IMR-90 (cell line): ENCODE data around the gene NUP210. TPM values are rescaled to one million over a fixed set of nuclear protein-coding genes. Genes with fewer than 3 reads are reported as not detected.

Source experiments
- ATAC-seq: fragments of 200-7000 bp; cut with Tn5 transposase; 2 replicates; pipeline ENCODE4 v1.9.1; 2020; ENCODE audit warnings: low read depth, mild to moderate bottlenecking, moderate library complexity
- BruUV-seq: library from RNA; stranded (reverse); fragments of 400-500 nt; replicated peaks from 2 replicates; lab custom pipeline; 2021; lab: Mats Ljungman, UMichigan
- CTCF ChIA-PET: fragments of 300-600 bp; formaldehyde crosslinking; extraction: SDS; loops from one replicate; lab custom pipeline; 2021; ENCODE audit warnings: antibody characterized with exemption; lab: Yijun Ruan, JAX
- POLR2A ChIA-PET: fragments of 300-600 bp; sonication (Branson Sonifier 250); formaldehyde crosslinking; loops from one replicate; lab custom pipeline; 2022; ENCODE audit warnings: antibody characterized with exemption; ENCODE audit not compliant: unreplicated experiment; lab: Charles Lee
- DNase-seq: peaks from one replicate; pipeline ENCODE4 v3.0.0; 2013
- H2AFZ ChIP-seq: replicated peaks from 2 replicates; pipeline ENCODE3; 2013; ENCODE audit warnings: low read length, mild to moderate bottlenecking; ENCODE audit not compliant: poor library complexity
- H2AK5ac ChIP-seq: 2 replicates; pipeline ENCODE4 v1.6.1; 2013; ENCODE audit warnings: low read depth, low read length, inconsistent platforms
- H2AK9ac ChIP-seq: replicated peaks from 2 replicates; pipeline ENCODE3; 2013; ENCODE audit warnings: mild to moderate bottlenecking, low read depth, low read length, moderate library complexity; ENCODE audit not compliant: poor library complexity
- H2BK120ac ChIP-seq: 2 replicates; pipeline ENCODE4 v1.6.1; 2013; ENCODE audit warnings: low read depth, low read length, inconsistent platforms
- H2BK15ac ChIP-seq: 3 replicates; pipeline ENCODE4 v1.6.1; 2013; ENCODE audit warnings: low read depth, low read length, inconsistent platforms
- H2BK20ac ChIP-seq: 2 replicates; pipeline ENCODE4 v1.6.1; 2013; ENCODE audit warnings: low read depth, mild to moderate bottlenecking, inconsistent platforms, low read length, moderate library complexity
- H2BK5ac ChIP-seq: 2 replicates; pipeline ENCODE4 v1.6.1; 2013; ENCODE audit warnings: mild to moderate bottlenecking, low read depth, low read length, inconsistent platforms; ENCODE audit not compliant: poor library complexity, severe bottlenecking
- H3K14ac ChIP-seq: replicated peaks from 2 replicates; pipeline ENCODE4 v1.6.1; 2013; ENCODE audit warnings: low read depth, low read length, inconsistent platforms
- H3K18ac ChIP-seq: 2 replicates; pipeline ENCODE4 v1.6.1; 2013; ENCODE audit warnings: low read depth, low read length, control low read depth
- H3K23ac ChIP-seq: 2 replicates; pipeline ENCODE4 v1.6.1; 2013; ENCODE audit warnings: low read depth, low read length, inconsistent platforms
- H3K27ac ChIP-seq: 2 replicates; pipeline ENCODE4 v1.5.1; 2013; ENCODE audit warnings: mild to moderate bottlenecking, control low read depth, low read length; ENCODE audit not compliant: insufficient read depth
- H3K27me3 ChIP-seq: 2 replicates; pipeline ENCODE4 v1.6.1; 2013; ENCODE audit warnings: low read length; ENCODE audit not compliant: control insufficient read depth, insufficient read depth
- H3K36me3 ChIP-seq: 2 replicates; pipeline ENCODE4 v1.6.1; 2013; ENCODE audit warnings: low read length, mixed read lengths; ENCODE audit not compliant: control insufficient read depth, insufficient read depth
- H3K4ac ChIP-seq: 2 replicates; pipeline ENCODE4 v1.6.1; 2013; ENCODE audit warnings: low read depth, low read length, inconsistent platforms
- H3K4me1 ChIP-seq: 2 replicates; pipeline ENCODE4 v1.6.1; 2013; ENCODE audit warnings: low read length, mixed read lengths; ENCODE audit not compliant: control insufficient read depth, insufficient read depth
- H3K4me2 ChIP-seq: 2 replicates; pipeline ENCODE4 v1.6.1; 2013; ENCODE audit warnings: low read depth, mild to moderate bottlenecking, control low read depth, low read length, moderate library complexity
- H3K4me3 ChIP-seq: 2 replicates; pipeline ENCODE4 v1.5.1; 2013; ENCODE audit warnings: low read depth, mild to moderate bottlenecking, control low read depth, low read length, moderate library complexity; ENCODE audit not compliant: insufficient read depth
- H3K56ac ChIP-seq: 2 replicates; pipeline ENCODE4 v1.6.1; 2013; ENCODE audit warnings: low read length, inconsistent platforms; ENCODE audit not compliant: insufficient read depth; ENCODE audit errors: extremely low read depth
- H3K79me1 ChIP-seq, 2 experiments: 2 replicates each; pipeline ENCODE4 v1.6.1; 2013; ENCODE audit warnings: low read length in 2 of 2, inconsistent platforms in 1 of 2, low read depth in 1 of 2
- H3K9ac ChIP-seq: 2 replicates; pipeline ENCODE4 v1.6.1; 2013; ENCODE audit warnings: low read depth, low read length, control low read depth
- H3K9me1 ChIP-seq: 2 replicates; pipeline ENCODE4 v1.6.1; 2013; ENCODE audit warnings: low read length, inconsistent platforms; ENCODE audit not compliant: insufficient read depth
- H3K9me3 ChIP-seq: 2 replicates; pipeline ENCODE4 v1.6.1; 2013; ENCODE audit warnings: low read length; ENCODE audit not compliant: control insufficient read depth, insufficient read depth
- H4K20me1 ChIP-seq: 2 replicates; pipeline ENCODE4 v1.6.1; 2013; ENCODE audit warnings: low read length, inconsistent platforms; ENCODE audit not compliant: insufficient read depth
- H4K5ac ChIP-seq: 2 replicates; pipeline ENCODE4 v1.6.1; 2013; ENCODE audit warnings: mild to moderate bottlenecking, low read depth, low read length, control low read depth
- H4K8ac ChIP-seq, 2 experiments: 2 replicates each; pipeline ENCODE4 v1.6.1; 2013; ENCODE audit warnings: low read depth in 2 of 2, low read length in 2 of 2, control low read depth in 1 of 2, inconsistent platforms in 1 of 2
- H4K91ac ChIP-seq: 2 replicates; pipeline ENCODE4 v1.6.1; 2013; ENCODE audit warnings: low read depth, low read length, inconsistent platforms; ENCODE audit not compliant: insufficient read depth
- NFE2L2 ChIP-seq: fragments of 150-350 bp; IDR thresholded peaks from 2 replicates; pipeline ENCODE4 v1.6.1; 2016; ENCODE audit warnings: low read depth, mild to moderate bottlenecking, low read length
- WGBS, 2 experiments: methylation state at CpG; one replicate each; pipeline versions ENCODE4 v1.1.5 to v1.1.7; 2013; ENCODE audit warnings: missing lambda C conversion rate in 2 of 2; ENCODE audit not compliant: insufficient read length in 1 of 2; ENCODE audit errors: extremely low coverage in 2 of 2; 5-methylcytosine and 5-hydroxymethylcytosine counted together
- dilution Hi-C: fragments of 300-500 bp; cut with HindIII; formaldehyde crosslinking; loops from one replicate; pipeline ENCODE4 v1.14.3; 2018; ENCODE audit warnings: low sequenced_read_pairs; ENCODE audit not compliant: unreplicated experiment
- in situ Hi-C: fragments of 300-500 bp; cut with MboI; formaldehyde crosslinking; loops from 3 replicates; pipeline ENCODE4 v1.14.3; 2019; ENCODE audit warnings: low sequenced_read_pairs, inconsistent platforms, mixed read lengths
- intact Hi-C: fragments of 100-400 bp; cut with micrococcal nuclease; formaldehyde crosslinking; loops from 2 replicates; pipeline ENCODE4 v1.10.0; 2022
- polyA plus RNA-seq, 3 experiments: library from polyadenylated mRNA; depleted of rRNA; stranded (reverse); fragments of >200 nt; gene quantifications; 2 replicates each; pipeline ENCODE4 v1.2.3, GENCODE V29; 2012; ENCODE audit warnings: low replicate concordance in 1 of 3
- total RNA-seq: library from RNA; depleted of rRNA; stranded (reverse); fragments of >200 nt; gene quantifications from 2 replicates; pipeline ENCODE4 v1.2.3, GENCODE V29; 2012
- TF ChIP-seq, protein P1 (sequence below): conservative IDR thresholded peaks from 2 replicates; pipeline ENCODE4 v1.5.1; 2012; ENCODE audit warnings: mild to moderate bottlenecking, low read depth, low read length, improper control_type of control experiment

Gene NUP210
- total and polyA plus RNA-seq, 2 of the 4 experiments (the other 2 are of a cell fraction) = under 0.01 to 0.03 TPM

DNA sequence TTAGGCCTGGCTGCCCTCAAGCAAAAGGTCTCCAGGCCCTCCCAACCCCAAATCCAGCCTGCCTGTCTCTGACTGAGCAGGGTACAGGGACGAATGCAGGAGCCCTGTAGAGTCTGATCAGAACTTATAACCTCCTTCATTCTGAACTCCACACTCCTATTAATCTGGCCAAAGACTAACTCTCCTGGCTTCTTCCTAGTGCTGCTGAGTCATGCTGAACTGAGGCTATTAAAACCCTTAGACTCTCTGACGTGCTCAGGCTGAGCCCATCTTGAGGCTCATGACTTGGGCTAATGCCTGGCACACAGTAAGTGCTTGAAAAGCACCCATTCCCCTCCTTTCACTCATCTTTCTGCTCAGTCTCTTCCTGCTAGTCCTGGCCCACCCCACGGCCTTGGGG lies 81.9 kb downstream of the NUP210 start:
- no peaks in the 10 kb centered on the region for H3K9me3 ChIP-seq
- H3K23ac ChIP-seq = no peak overlapping the region
- no peak overlapping the region for H3K27ac ChIP-seq
- no peak overlapping the region for H3K18ac ChIP-seq
- dilution Hi-C loops (no loop called here), in situ Hi-C loops (no loop called here), intact Hi-C loops (no loop called here)
- no peak overlapping the region for H3K9ac ChIP-seq
- no peak overlapping the region for H4K8ac ChIP-seq
- no peak overlapping the region for H4K91ac ChIP-seq
- peak; percentile 37; the same call in 1 of the 2 replicates for TF ChIP-seq NFE2L2
- TF ChIP-seq, protein P1, sequence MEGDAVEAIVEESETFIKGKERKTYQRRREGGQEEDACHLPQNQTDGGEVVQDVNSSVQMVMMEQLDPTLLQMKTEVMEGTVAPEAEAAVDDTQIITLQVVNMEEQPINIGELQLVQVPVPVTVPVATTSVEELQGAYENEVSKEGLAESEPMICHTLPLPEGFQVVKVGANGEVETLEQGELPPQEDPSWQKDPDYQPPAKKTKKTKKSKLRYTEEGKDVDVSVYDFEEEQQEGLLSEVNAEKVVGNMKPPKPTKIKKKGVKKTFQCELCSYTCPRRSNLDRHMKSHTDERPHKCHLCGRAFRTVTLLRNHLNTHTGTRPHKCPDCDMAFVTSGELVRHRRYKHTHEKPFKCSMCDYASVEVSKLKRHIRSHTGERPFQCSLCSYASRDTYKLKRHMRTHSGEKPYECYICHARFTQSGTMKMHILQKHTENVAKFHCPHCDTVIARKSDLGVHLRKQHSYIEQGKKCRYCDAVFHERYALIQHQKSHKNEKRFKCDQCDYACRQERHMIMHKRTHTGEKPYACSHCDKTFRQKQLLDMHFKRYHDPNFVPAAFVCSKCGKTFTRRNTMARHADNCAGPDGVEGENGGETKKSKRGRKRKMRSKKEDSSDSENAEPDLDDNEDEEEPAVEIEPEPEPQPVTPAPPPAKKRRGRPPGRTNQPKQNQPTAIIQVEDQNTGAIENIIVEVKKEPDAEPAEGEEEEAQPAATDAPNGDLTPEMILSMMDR = no peak
- H2BK20ac ChIP-seq = no peak overlapping the region
- H3K14ac ChIP-seq = no peak overlapping the region
- H3K79me1 ChIP-seq = no peaks in the 10 kb centered on the region
- no peak overlapping the region for H2BK120ac ChIP-seq
- H3K4me2 ChIP-seq = no peak overlapping the region
- no peak overlapping the region for H4K5ac ChIP-seq
- no peaks in the 10 kb centered on the region for H4K20me1 ChIP-seq
- 40% methylated on average over 1 of the region's 3 CpGs; no CpG with 5 or more reads in 1 of the 2 experiments for WGBS, 2 experiments
- H2AK5ac ChIP-seq = no peak overlapping the region
- BruUV-seq = no TSS peak
- no peak overlapping the region for H2BK5ac ChIP-seq
- H3K4ac ChIP-seq = no peak overlapping the region
- H3K4me1 ChIP-seq = no peaks in the 10 kb centered on the region
- ChIA-PET POLR2A (no interaction called here), CTCF (no interaction called here)
- no peaks in the 10 kb centered on the region for H3K9me1 ChIP-seq
- no peak overlapping the region for H3K56ac ChIP-seq
- no peak overlapping the region for H3K4me3 ChIP-seq
- ATAC-seq (no peak), DNase-seq (peak; percentile 18)
- no peak overlapping the region for H2AK9ac ChIP-seq
- no peaks in the 10 kb centered on the region for H3K36me3 ChIP-seq
- H2BK15ac ChIP-seq = no peak overlapping the region
- H3K27me3 ChIP-seq = peaks cover 23% of the 10 kb centered on the region
- no peak overlapping the region for H2AFZ ChIP-seq
